ENCODE results near the gene CCL15.

Gene CCL15

GRCh38 chr17:35978346-35978745 lies 23.0 kb downstream of the CCL15 start:
- TF ChIP-seq SPI1 (IDR thresholded peaks at IDR 0.05; ENCODE audit: borderline replicate concordance, low read depth), result no peak
- no peak for TF ChIP-seq REST (IDR thresholded peaks at IDR 0.05; ENCODE audit: insufficient replicate concordance, low read depth)

GRCh38 chr17:35977509-35977908 lies 23.8 kb downstream of the CCL15 start:
- Histone ChIP-seq H3K27ac (replicated peaks) (no peak overlapping the region), H3K4me3 (replicated peaks; ENCODE audit: insufficient read depth, low read length) (no peak overlapping the region), H3K27me3 (ENCODE audit: insufficient read depth, poor library complexity, severe bottlenecking) (no peaks in the 10 kb centered on the region)
- no peak for DNase-seq (ENCODE audit: low read depth in 1 of 2, low spot score in 1 of 2)
- TF ChIP-seq GABPA (IDR thresholded peaks at IDR 0.05; ENCODE audit: low read depth) (no peak), POLR2AphosphoS5 (IDR thresholded peaks at IDR 0.05; ENCODE audit: low read depth) (no peak)

More at GRCh38 chr17:35978346-35978745, 23.0 kb downstream of the CCL15 start:
- Histone ChIP-seq H3K4me3 (replicated peaks; ENCODE audit: insufficient read depth, low read length) (no peak overlapping the region), H3K27me3 (ENCODE audit: insufficient read depth, poor library complexity, severe bottlenecking) (no peaks in the 10 kb centered on the region), H3K27ac (replicated peaks) (no peak overlapping the region)
- no peak for DNase-seq (ENCODE audit: low read depth in 1 of 2, low spot score in 1 of 2)

- no peaks in the 10 kb centered on the region for H3K27me3 ChIP-seq (ENCODE audit: insufficient read depth, poor library complexity, severe bottlenecking)
- TF ChIP-seq CTCF (IDR thresholded peaks at IDR 0.05; ENCODE audit: insufficient read depth, low read length), result no peak
- no peak for TF ChIP-seq GABPA (IDR thresholded peaks at IDR 0.05; ENCODE audit: low read depth)
- TF ChIP-seq SPI1 (IDR thresholded peaks at IDR 0.05; ENCODE audit: borderline replicate concordance, low read depth), result no peak
- no peak for TF ChIP-seq REST (IDR thresholded peaks at IDR 0.05; ENCODE audit: insufficient replicate concordance, low read depth)
- no peak for TF ChIP-seq POLR2AphosphoS5 (IDR thresholded peaks at IDR 0.05; ENCODE audit: low read depth)
- no peak overlapping the region for H3K27ac ChIP-seq (replicated peaks)
- DNase-seq (ENCODE audit: low read depth in 1 of 2, low spot score in 1 of 2), result no peak
- no peak overlapping the region for H3K4me3 ChIP-seq (replicated peaks; ENCODE audit: insufficient read depth, low read length)
Observed at GRCh38 chr17:35973333-35974260, 27.8 kb downstream of the CCL15 start.

- H3K4me3 ChIP-seq (replicated peaks; ENCODE audit: insufficient read depth, low read length), result no peak overlapping the region
- no peak overlapping the region for H3K27ac ChIP-seq (replicated peaks)
- DNase-seq (ENCODE audit: low read depth in 1 of 2, low spot score in 1 of 2), result no peak
- no peaks in the 10 kb centered on the region for H3K27me3 ChIP-seq (ENCODE audit: insufficient read depth, poor library complexity, severe bottlenecking)
- TF ChIP-seq CTCF (IDR thresholded peaks at IDR 0.05; ENCODE audit: insufficient read depth, low read length) (no peak), POLR2AphosphoS5 (IDR thresholded peaks at IDR 0.05; ENCODE audit: low read depth) (no peak), SPI1 (IDR thresholded peaks at IDR 0.05; ENCODE audit: borderline replicate concordance, low read depth) (no peak), REST (IDR thresholded peaks at IDR 0.05; ENCODE audit: insufficient replicate concordance, low read depth) (no peak), GABPA (IDR thresholded peaks at IDR 0.05; ENCODE audit: low read depth) (no peak)
Observed at GRCh38 chr17:35972945-35973332, 28.4 kb downstream of the CCL15 start.
